HepG2 (cell line): ENCODE data around the gene XXYLT1.

Experiments
- CTCF ChIP-seq: sonication (generic); formaldehyde crosslinking; IDR thresholded peaks from 2 replicates; pipeline ENCODE4 v1.5.0; 2020; ENCODE audit warnings: mild to moderate bottlenecking, missing genetic modification reagents, moderate library complexity
- EHMT2 ChIP-seq: fragments of 200-600 bp; sonication (generic); IDR thresholded peaks from 2 replicates; pipeline ENCODE4 v1.7.0; 2017; ENCODE audit warnings: antibody characterized with exemption, low read depth, low read length, borderline replicate concordance
- POLR2AphosphoS2 ChIP-seq: IDR thresholded peaks from 2 replicates; pipeline ENCODE4 v1.6.1; 2011; ENCODE audit warnings: low read depth, low read length, improper control_type of control experiment
- POLR2AphosphoS5 ChIP-seq: IDR thresholded peaks from 2 replicates; pipeline ENCODE4 v1.6.1; 2012; ENCODE audit warnings: low read depth, low read length
- ZIK1 ChIP-seq: sonication (generic); formaldehyde crosslinking; IDR thresholded peaks from 2 replicates; pipeline ENCODE4 v1.5.0; 2020; ENCODE audit warnings: mild to moderate bottlenecking, low read depth, missing genetic modification reagents, borderline replicate concordance
- TF ChIP-seq, protein P1 (sequence below): sonication (generic); formaldehyde crosslinking; IDR thresholded peaks from 2 replicates; pipeline ENCODE4 v1.4.0; 2020; ENCODE audit warnings: missing genetic modification reagents, mild to moderate bottlenecking, borderline replicate concordance
- TF ChIP-seq, protein P2 (sequence below): fragments of 450-650 bp; IDR thresholded peaks from 2 replicates; pipeline ENCODE4 v1.6.1; 2016
- TF ChIP-seq, protein P3 (sequence below): sonication (generic); formaldehyde crosslinking; conservative IDR thresholded peaks from 2 replicates; pipeline ENCODE4 v1.4.0; 2020; ENCODE audit warnings: missing genetic modification reagents

DNA sequence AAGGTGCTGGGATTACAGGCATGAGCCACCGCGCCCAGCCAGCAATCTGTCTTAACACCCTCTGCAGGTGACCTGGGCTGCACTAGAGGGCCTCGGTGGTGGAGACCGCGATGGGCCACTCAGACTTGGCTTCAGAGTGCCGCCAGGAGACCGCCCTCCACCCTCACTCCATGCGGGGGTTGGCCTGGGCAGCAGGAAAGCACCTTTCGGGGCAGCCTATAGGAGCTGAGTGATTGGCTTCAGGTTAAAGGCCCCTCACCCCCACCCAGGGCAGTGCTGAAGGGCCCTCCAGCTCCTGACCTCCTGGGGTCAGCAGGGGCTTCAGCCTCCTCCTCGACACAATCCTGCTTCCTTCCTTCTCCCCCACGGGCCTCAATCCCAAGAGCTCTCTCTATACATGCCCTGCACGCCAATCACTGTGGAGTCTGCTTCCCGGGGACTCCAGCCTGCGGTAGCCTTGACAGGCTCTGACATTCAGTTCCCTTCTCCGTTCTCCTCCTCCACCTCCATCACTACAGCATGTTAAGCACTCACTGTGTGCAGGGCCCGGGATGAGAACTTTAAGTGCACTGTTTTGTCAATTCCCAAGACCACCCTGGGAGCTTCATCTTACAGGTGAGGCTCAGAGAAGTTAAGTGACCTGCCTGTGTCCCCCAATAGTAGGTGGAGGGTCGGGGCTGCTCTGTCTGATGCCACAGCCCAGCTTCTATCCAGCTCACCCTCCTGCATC lies 225.3 kb downstream of the XXYLT1 start:
- TF ChIP-seq ZIK1 (no peak), EHMT2 (no peak), POLR2AphosphoS5 (no peak), CTCF (CRISPR knock-in tag) (no peak), POLR2AphosphoS2 (no peak)
- TF ChIP-seq, protein P1, sequence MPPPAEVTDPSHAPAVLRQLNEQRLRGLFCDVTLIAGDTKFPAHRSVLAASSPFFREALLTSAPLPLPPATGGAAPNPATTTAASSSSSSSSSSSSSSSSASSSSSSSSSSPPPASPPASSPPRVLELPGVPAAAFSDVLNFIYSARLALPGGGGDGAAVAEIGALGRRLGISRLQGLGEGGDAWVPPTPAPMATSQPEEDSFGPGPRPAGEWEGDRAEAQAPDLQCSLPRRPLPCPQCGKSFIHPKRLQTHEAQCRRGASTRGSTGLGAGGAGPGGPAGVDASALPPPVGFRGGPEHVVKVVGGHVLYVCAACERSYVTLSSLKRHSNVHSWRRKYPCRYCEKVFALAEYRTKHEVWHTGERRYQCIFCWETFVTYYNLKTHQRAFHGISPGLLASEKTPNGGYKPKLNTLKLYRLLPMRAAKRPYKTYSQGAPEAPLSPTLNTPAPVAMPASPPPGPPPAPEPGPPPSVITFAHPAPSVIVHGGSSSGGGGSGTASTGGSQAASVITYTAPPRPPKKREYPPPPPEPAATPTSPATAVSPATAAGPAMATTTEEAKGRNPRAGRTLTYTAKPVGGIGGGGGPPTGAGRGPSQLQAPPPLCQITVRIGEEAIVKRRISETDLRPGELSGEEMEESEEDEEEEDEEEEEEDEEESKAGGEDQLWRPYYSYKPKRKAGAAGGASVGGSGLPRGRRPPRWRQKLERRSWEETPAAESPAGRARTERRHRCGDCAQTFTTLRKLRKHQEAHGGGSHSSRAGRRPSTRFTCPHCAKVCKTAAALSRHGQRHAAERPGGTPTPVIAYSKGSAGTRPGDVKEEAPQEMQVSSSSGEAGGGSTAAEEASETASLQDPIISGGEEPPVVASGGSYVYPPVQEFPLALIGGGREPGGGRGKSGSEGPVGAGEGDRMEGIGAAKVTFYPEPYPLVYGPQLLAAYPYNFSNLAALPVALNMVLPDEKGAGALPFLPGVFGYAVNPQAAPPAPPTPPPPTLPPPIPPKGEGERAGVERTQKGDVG: no peak
- TF ChIP-seq, protein P2, sequence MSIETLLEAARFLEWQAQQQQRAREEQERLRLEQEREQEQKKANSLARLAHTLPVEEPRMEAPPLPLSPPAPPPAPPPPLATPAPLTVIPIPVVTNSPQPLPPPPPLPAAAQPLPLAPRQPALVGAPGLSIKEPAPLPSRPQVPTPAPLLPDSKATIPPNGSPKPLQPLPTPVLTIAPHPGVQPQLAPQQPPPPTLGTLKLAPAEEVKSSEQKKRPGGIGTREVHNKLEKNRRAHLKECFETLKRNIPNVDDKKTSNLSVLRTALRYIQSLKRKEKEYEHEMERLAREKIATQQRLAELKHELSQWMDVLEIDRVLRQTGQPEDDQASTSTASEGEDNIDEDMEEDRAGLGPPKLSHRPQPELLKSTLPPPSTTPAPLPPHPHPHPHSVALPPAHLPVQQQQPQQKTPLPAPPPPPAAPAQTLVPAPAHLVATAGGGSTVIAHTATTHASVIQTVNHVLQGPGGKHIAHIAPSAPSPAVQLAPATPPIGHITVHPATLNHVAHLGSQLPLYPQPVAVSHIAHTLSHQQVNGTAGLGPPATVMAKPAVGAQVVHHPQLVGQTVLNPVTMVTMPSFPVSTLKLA: no peak
- TF ChIP-seq, protein P3, sequence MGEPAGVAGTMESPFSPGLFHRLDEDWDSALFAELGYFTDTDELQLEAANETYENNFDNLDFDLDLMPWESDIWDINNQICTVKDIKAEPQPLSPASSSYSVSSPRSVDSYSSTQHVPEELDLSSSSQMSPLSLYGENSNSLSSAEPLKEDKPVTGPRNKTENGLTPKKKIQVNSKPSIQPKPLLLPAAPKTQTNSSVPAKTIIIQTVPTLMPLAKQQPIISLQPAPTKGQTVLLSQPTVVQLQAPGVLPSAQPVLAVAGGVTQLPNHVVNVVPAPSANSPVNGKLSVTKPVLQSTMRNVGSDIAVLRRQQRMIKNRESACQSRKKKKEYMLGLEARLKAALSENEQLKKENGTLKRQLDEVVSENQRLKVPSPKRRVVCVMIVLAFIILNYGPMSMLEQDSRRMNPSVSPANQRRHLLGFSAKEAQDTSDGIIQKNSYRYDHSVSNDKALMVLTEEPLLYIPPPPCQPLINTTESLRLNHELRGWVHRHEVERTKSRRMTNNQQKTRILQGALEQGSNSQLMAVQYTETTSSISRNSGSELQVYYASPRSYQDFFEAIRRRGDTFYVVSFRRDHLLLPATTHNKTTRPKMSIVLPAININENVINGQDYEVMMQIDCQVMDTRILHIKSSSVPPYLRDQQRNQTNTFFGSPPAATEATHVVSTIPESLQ: no peak
